HepG2 (cell line): ENCODE results near the gene ZPBP. TPM values are rescaled to one million over a fixed set of nuclear protein-coding genes. Genes with fewer than 3 reads are reported as not detected.

Experiments used
- ATAC-seq: fragments of 200-7000 bp; cut with Tn5 transposase; 3 replicates; pipeline ENCODE4 v1.9.1; 2020; ENCODE audit warnings: mild to moderate bottlenecking, moderate library complexity
- BruUV-seq: library from RNA; stranded (reverse); fragments of 400-500 nt; replicated peaks from 2 replicates; lab custom pipeline; 2021; lab: Mats Ljungman, UMichigan
- CTCF ChIA-PET: fragments of 300-600 bp; formaldehyde crosslinking; extraction: SDS; loops from one replicate; lab custom pipeline; 2021; ENCODE audit warnings: low total read pairs, inconsistent platforms, low intra/inter-chr PET ratio; lab: Yijun Ruan, JAX
- POLR2A ChIA-PET: fragments of 350-600 bp; sonication (Branson Sonifier 250); formaldehyde crosslinking; loops from one replicate; lab custom pipeline; 2020; ENCODE audit warnings: antibody characterized with exemption, inconsistent platforms; lab: Yijun Ruan, JAX
- DNase-seq: peaks from one replicate; pipeline ENCODE4 v3.0.0-alpha.2; 2015; ENCODE audit warnings: low spot score
- FAIRE-seq: peaks from 3 replicates; lab custom pipeline; 2011; peaks lifted over from hg19 to GRCh38; lab: Jason Lieb, UNC
- H2AFZ ChIP-seq: one replicate; pipeline ENCODE4 v1.6.1; 2011; ENCODE audit warnings: low read length, inconsistent platforms
- H3K27ac ChIP-seq: fragments of 300-600 bp; 3 replicates; pipeline ENCODE4 v1.8.0; 2011; ENCODE audit warnings: mixed run types, mild to moderate bottlenecking, mixed read lengths, low read length, inconsistent platforms; ENCODE audit not compliant: insufficient read depth; ENCODE audit errors: extremely low read length
- H3K27me3 ChIP-seq, 2 experiments: fragments of 200-600 bp in 1 of 2; 2 replicates in 1 of 2; 3 replicates in 1 of 2; pipeline versions ENCODE4 v1.6.0 to v1.8.0; 2011; ENCODE audit warnings: low read length in 2 of 2, mild to moderate bottlenecking in 2 of 2, moderate library complexity in 2 of 2, inconsistent platforms in 1 of 2; ENCODE audit not compliant: insufficient read depth in 2 of 2, control insufficient read depth in 1 of 2
- H3K36me3 ChIP-seq, 2 experiments: fragments of 200-600 bp in 1 of 2; replicated peaks in 1 of 2; 2 replicates in 1 of 2; 3 replicates in 1 of 2; pipeline versions ENCODE4 v1.5.1 to v1.8.0; 2011; ENCODE audit warnings: low read length in 2 of 2, inconsistent platforms in 1 of 2; ENCODE audit not compliant: insufficient read depth in 2 of 2, control insufficient read depth in 1 of 2
- H3K4me1 ChIP-seq: 2 replicates; pipeline ENCODE4 v1.5.1; 2012; ENCODE audit warnings: low read length, inconsistent platforms; ENCODE audit not compliant: insufficient read depth
- H3K4me2 ChIP-seq: 2 replicates; pipeline ENCODE4 v1.6.0; 2011; ENCODE audit warnings: low read depth, low read length, inconsistent platforms
- H3K4me3 ChIP-seq, 3 experiments: fragments of 200-600 bp in 1 of 3; sonication (generic), shearing (Covaris generic) in 1 of 3; replicated peaks in 1 of 3; 2 replicates each; pipeline ENCODE4 v1.5.1; 2011 to 2016; ENCODE audit warnings: low read length in 3 of 3, inconsistent platforms in 2 of 3, low read depth in 2 of 3, mild to moderate bottlenecking in 2 of 3, control low read depth in 1 of 3, mixed read lengths in 1 of 3; ENCODE audit not compliant: insufficient read depth in 1 of 3
- H3K79me2 ChIP-seq: one replicate; pipeline ENCODE4 v1.6.1; 2011; ENCODE audit warnings: low read length, inconsistent platforms; ENCODE audit not compliant: insufficient read depth
- H3K9ac ChIP-seq: 2 replicates; pipeline ENCODE4 v1.6.0; 2011; ENCODE audit warnings: mild to moderate bottlenecking, low read depth, low read length, inconsistent platforms; ENCODE audit not compliant: insufficient read depth
- H3K9me3 ChIP-seq: 2 replicates; pipeline ENCODE4 v1.5.1; 2012; ENCODE audit warnings: mild to moderate bottlenecking, low read length
- H4K20me1 ChIP-seq: 2 replicates; pipeline ENCODE4 v1.6.0; 2011; ENCODE audit warnings: inconsistent platforms, mild to moderate bottlenecking, low read length, moderate library complexity; ENCODE audit not compliant: insufficient read depth
- ASH2L ChIP-seq: fragments of 300-600, 200-600 bp; sonication (generic); IDR thresholded peaks from 2 replicates; pipeline ENCODE4 v1.7.0; 2017; ENCODE audit warnings: low read depth, mild to moderate bottlenecking, moderate library complexity, mixed read lengths, low read length; ENCODE audit not compliant: insufficient read length
- DNMT1 ChIP-seq: sonication (generic); formaldehyde crosslinking; IDR thresholded peaks from 2 replicates; pipeline ENCODE4 v1.5.1; 2020; ENCODE audit warnings: mild to moderate bottlenecking, missing genetic modification reagents
- MYNN ChIP-seq: sonication (generic); formaldehyde crosslinking; IDR thresholded peaks from 2 replicates; pipeline ENCODE4 v1.4.0; 2020; ENCODE audit warnings: mild to moderate bottlenecking, low read depth, missing genetic modification reagents
- RBAK ChIP-seq: sonication (generic); formaldehyde crosslinking; IDR thresholded peaks from 2 replicates; pipeline ENCODE4 v1.5.1; 2020; ENCODE audit warnings: mild to moderate bottlenecking, missing genetic modification reagents
- SMC3 ChIP-seq: IDR thresholded peaks from 2 replicates; pipeline ENCODE4 v1.6.1; 2011; ENCODE audit warnings: low read length, improper control_type of control experiment
- SNAPC2 ChIP-seq: sonication (generic); formaldehyde crosslinking; IDR thresholded peaks from 2 replicates; pipeline ENCODE4 v1.8.1; 2022; ENCODE audit warnings: mild to moderate bottlenecking, missing genetic modification reagents
- SRSF9 ChIP-seq: fragments of 200-400 bp; formaldehyde crosslinking; IDR thresholded peaks from 2 replicates; pipeline ENCODE4 v1.6.1; 2018; ENCODE audit warnings: borderline replicate concordance, mild to moderate bottlenecking, low read depth, low read length; ENCODE audit not compliant: insufficient read depth, poor library complexity, severe bottlenecking
- STAG1 ChIP-seq: sonication (generic); formaldehyde crosslinking; IDR thresholded peaks from 2 replicates; pipeline ENCODE4 v1.4.0; 2020; ENCODE audit warnings: missing genetic modification reagents
- SYNCRIP ChIP-seq: fragments of 200-400 bp; formaldehyde crosslinking; IDR thresholded peaks from 2 replicates; pipeline ENCODE4 v1.6.1; 2018; ENCODE audit warnings: mild to moderate bottlenecking, low read depth, low read length; ENCODE audit not compliant: insufficient read depth
- YEATS2 ChIP-seq: sonication (generic); formaldehyde crosslinking; IDR thresholded peaks from 2 replicates; pipeline ENCODE4 v1.4.0; 2020; ENCODE audit warnings: missing genetic modification reagents, borderline replicate concordance
- YY1 ChIP-seq: IDR thresholded peaks from 2 replicates; pipeline ENCODE4 v1.6.1; 2011; ENCODE audit warnings: low read length, low read depth, moderate library complexity, mild to moderate bottlenecking; ENCODE audit not compliant: insufficient read depth, insufficient replicate concordance
- ZBTB7A ChIP-seq: sonication (generic); formaldehyde crosslinking; IDR thresholded peaks from 2 replicates; pipeline ENCODE4 v1.8.0; 2022; ENCODE audit warnings: mild to moderate bottlenecking, missing genetic modification reagents
- ZNF138 ChIP-seq: sonication (generic); formaldehyde crosslinking; IDR thresholded peaks from 2 replicates; pipeline ENCODE4 v1.5.0; 2020; ENCODE audit warnings: mild to moderate bottlenecking, low read depth, missing genetic modification reagents
- ZNF616 ChIP-seq: sonication (generic); formaldehyde crosslinking; IDR thresholded peaks from 2 replicates; pipeline ENCODE4 v1.5.0; 2020; ENCODE audit warnings: low read depth, mild to moderate bottlenecking, missing genetic modification reagents
- ZNF652 ChIP-seq: IDR thresholded peaks from 2 replicates; pipeline ENCODE4 v1.6.1; 2016; ENCODE audit warnings: low read depth, borderline replicate concordance
- ZNF709 ChIP-seq: sonication (generic); formaldehyde crosslinking; IDR thresholded peaks from 2 replicates; pipeline ENCODE4 v1.5.0; 2020; ENCODE audit warnings: mild to moderate bottlenecking, missing genetic modification reagents
- WGBS: methylation state at CpG from one replicate; pipeline ENCODE4 v1.1.6; 2017; ENCODE audit warnings: low lambda C conversion rate; 5-methylcytosine and 5-hydroxymethylcytosine counted together
- in situ Hi-C: cut with HindIII; loops from 2 replicates; pipeline ENCODE4 v1.10.0; 2017; ENCODE audit warnings: low pct_unique_long_range_greater_than_20kb; ENCODE audit not compliant: extremely low pct_ligation_motif_present
- intact Hi-C: fragments of 100-400 bp; cut with micrococcal nuclease; formaldehyde crosslinking; loops from one replicate; pipeline ENCODE4 v1.10.0; 2022; ENCODE audit not compliant: unreplicated experiment
- polyA plus RNA-seq, 8 experiments: library from polyadenylated mRNA; depleted of rRNA in 3 of 8; stranded (reverse) in 7 of 8; unstranded in 1 of 8; fragments of >200 nt; fragmentation: Illumina TruSeq in 4 of 8; extraction: Trizol in 4 of 8; gene quantifications; 2 replicates each; pipeline versions ENCODE4 v1.2.1 to v1.2.3, GENCODE V29; 2011 to 2016; ENCODE audit warnings: low read depth in 4 of 8, missing spikeins in 1 of 8, mixed read lengths in 1 of 8; ENCODE audit not compliant: insufficient read depth in 1 of 8
- total RNA-seq, 5 experiments: library from RNA; depleted of rRNA; stranded (reverse); fragments of >200 nt; fragmentation: Illumina TruSeq; extraction: Trizol; gene quantifications; 2 replicates each; pipeline ENCODE4 v1.2.3, GENCODE V29; 2016; ENCODE audit warnings: low read depth in 1 of 5
- TF ChIP-seq, protein P1 (sequence below): sonication (generic); formaldehyde crosslinking; IDR thresholded peaks from 2 replicates; pipeline ENCODE4 v1.5.0; 2020; ENCODE audit warnings: mild to moderate bottlenecking, missing genetic modification reagents, moderate library complexity
- TF ChIP-seq, protein P2 (sequence below): sonication (generic); formaldehyde crosslinking; conservative IDR thresholded peaks from 2 replicates; pipeline ENCODE4 v1.8.1; 2023; ENCODE audit warnings: missing genetic modification reagents
- TF ChIP-seq, protein P3 (sequence below): IDR thresholded peaks from 2 replicates; pipeline ENCODE4 v1.6.1; 2018; ENCODE audit warnings: missing genetic modification reagents

Gene ZPBP
- total and polyA plus RNA-seq, 2 of the 13 experiments (the other 11 are each of a cell fraction or from before 2014, with no cell fraction given) = not detected

DNA sequence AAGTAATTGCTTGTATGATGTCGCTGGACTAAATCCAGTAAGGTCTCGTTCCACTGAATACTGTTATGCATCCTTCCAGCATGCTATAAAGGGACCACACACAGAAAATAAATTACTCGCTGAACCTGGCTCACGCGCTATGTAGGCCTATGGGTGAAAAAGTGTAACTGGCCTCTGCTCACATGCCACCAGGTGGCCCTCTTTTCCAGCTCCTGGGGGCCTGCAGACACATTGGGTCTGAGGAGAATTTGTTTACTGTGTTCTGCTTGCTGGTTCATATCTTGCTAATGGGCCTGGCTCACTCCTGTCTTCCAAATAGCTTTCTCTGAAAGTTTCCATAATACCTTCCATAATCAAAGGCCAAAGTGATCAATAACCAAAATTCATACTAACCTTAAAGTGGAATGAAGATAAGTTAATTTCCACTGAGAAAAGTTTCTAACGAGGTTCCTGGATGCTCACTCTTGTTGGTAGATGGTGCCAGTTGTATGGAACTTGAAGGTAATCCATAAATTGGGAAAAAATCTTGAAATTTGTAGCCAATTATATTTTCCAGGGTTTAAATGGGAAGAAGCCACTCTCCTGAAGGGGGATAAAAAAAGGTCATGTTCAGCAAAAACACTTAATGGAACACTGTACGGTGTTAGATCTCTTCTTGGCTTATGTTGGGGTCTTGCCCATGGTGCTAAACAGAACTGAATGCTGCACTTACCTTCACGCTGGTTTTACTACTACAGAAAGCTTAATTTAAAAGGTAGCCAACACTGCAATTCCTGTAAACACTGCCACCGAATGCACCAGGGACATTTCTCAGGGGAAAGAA lies 27.0 kb upstream of the ZPBP start:
- 15% methylated on average over 9 of the region's 9 CpGs for WGBS
- H3K27ac ChIP-seq = no peak overlapping the region
- H3K79me2 ChIP-seq = no peaks in the 10 kb centered on the region
- no peak overlapping the region for H3K9ac ChIP-seq
- FAIRE-seq (peak; percentile 72), DNase-seq (peak; percentile 21), ATAC-seq (peak; percentile 97)
- intact Hi-C loops = loop anchor here (1.0 kb wide), 1 partner anchor 249 kb away; no protein-coding TSS in a partner anchor
- no peak overlapping the region for H3K4me2 ChIP-seq
- H3K4me3 ChIP-seq = no peak overlapping the region
- no peaks in the 10 kb centered on the region for H3K36me3 ChIP-seq
- no peak overlapping the region for H2AFZ ChIP-seq
- ChIA-PET POLR2A (no interaction called here), CTCF (interaction anchor here (1.2 kb wide), 1 partner anchor 559 kb away, joined by 3 read pairs; no protein-coding TSS in a partner anchor)
- H3K4me1 ChIP-seq = no peaks in the 10 kb centered on the region
- in situ Hi-C loops = loop anchor here (25.0 kb wide), 1 partner anchor 1042 kb away; no protein-coding TSS in a partner anchor
- H3K27me3 ChIP-seq = no peaks in the 10 kb centered on the region
- no peaks in the 10 kb centered on the region for H3K9me3 ChIP-seq
- no peaks in the 10 kb centered on the region for H4K20me1 ChIP-seq
- BruUV-seq = no TSS peak
- TF ChIP-seq SMC3 = peak; percentile 54
- no peak for TF ChIP-seq SRSF9
- no peak for TF ChIP-seq SYNCRIP
- TF ChIP-seq YY1 = no peak
- no peak for TF ChIP-seq ZNF652 (CRISPR knock-in tag)
- no peak for TF ChIP-seq ZBTB7A
- TF ChIP-seq ZNF616 (CRISPR knock-in tag) = no peak
- TF ChIP-seq STAG1 (CRISPR knock-in tag) = peak; percentile 55
- no peak for TF ChIP-seq YEATS2
- peak; percentile 66; the same call in 1 of the 2 replicates for TF ChIP-seq SNAPC2 (CRISPR knock-in tag)
- no peak for TF ChIP-seq DNMT1 (CRISPR knock-in tag)
- TF ChIP-seq, protein P1, sequence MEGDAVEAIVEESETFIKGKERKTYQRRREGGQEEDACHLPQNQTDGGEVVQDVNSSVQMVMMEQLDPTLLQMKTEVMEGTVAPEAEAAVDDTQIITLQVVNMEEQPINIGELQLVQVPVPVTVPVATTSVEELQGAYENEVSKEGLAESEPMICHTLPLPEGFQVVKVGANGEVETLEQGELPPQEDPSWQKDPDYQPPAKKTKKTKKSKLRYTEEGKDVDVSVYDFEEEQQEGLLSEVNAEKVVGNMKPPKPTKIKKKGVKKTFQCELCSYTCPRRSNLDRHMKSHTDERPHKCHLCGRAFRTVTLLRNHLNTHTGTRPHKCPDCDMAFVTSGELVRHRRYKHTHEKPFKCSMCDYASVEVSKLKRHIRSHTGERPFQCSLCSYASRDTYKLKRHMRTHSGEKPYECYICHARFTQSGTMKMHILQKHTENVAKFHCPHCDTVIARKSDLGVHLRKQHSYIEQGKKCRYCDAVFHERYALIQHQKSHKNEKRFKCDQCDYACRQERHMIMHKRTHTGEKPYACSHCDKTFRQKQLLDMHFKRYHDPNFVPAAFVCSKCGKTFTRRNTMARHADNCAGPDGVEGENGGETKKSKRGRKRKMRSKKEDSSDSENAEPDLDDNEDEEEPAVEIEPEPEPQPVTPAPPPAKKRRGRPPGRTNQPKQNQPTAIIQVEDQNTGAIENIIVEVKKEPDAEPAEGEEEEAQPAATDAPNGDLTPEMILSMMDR (CRISPR knock-in tag) = peak; percentile 61
- TF ChIP-seq ASH2L = no peak
- TF ChIP-seq RBAK (CRISPR knock-in tag) = no peak
- TF ChIP-seq ZNF138 = no peak
- TF ChIP-seq, protein P2, sequence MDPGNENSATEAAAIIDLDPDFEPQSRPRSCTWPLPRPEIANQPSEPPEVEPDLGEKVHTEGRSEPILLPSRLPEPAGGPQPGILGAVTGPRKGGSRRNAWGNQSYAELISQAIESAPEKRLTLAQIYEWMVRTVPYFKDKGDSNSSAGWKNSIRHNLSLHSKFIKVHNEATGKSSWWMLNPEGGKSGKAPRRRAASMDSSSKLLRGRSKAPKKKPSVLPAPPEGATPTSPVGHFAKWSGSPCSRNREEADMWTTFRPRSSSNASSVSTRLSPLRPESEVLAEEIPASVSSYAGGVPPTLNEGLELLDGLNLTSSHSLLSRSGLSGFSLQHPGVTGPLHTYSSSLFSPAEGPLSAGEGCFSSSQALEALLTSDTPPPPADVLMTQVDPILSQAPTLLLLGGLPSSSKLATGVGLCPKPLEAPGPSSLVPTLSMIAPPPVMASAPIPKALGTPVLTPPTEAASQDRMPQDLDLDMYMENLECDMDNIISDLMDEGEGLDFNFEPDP (CRISPR knock-in tag) = no peak
- TF ChIP-seq ZNF709 = no peak
- TF ChIP-seq, protein P3, sequence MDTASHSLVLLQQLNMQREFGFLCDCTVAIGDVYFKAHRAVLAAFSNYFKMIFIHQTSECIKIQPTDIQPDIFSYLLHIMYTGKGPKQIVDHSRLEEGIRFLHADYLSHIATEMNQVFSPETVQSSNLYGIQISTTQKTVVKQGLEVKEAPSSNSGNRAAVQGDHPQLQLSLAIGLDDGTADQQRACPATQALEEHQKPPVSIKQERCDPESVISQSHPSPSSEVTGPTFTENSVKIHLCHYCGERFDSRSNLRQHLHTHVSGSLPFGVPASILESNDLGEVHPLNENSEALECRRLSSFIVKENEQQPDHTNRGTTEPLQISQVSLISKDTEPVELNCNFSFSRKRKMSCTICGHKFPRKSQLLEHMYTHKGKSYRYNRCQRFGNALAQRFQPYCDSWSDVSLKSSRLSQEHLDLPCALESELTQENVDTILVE (CRISPR knock-in tag) = no peak
- no peak for TF ChIP-seq MYNN
